Measurements from ENCODE around the gene DPP7.

DPP7 gene

DNA sequence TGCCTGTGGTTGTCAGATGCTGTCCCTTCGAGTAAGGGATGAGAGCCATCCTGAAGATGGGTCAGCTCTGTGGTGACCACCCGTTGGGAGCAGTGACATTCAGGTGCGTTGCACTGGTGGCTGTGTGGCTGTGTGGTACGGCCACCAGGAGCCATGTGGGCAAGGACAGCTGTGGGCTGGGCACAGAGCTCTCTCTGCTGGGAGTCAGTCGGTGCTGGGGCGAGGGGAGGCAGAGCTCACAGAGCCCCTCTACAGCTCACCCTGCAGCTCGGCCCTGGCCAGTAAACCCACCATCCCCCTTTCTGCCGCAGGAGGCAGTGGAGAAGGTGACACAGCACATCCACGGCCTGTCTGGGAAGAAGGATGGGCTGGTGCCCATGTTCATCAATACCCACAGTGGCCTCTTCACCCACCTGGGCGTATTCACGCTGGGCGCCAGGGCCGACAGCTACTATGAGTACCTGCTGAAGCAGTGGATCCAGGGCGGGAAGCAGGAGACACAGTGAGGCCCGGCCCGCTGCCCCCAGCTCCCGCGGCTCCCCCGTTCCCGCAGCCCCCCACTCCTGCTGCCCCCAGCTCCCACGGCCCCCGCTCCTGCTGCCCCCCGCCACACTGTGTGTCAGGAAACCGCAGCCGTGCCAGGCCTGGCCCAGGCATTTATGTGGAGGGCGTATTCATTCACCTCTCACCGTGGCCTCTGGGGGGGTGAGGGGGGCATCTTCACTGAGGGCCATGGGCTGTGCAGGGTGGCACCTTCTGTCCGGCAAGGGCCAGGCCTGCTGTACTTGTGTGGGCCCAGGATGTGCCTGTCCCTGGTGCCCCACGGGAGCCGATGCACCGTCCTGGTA is 8.5 kb downstream of the DPP7 start:
- H3K4me3 ChIP-seq (ENCODE audit: low read length), result no peak overlapping the region
- DNase-seq (ENCODE audit: low read depth), result no peak
- TF ChIP-seq CTCF (conservative IDR thresholded peaks at IDR 0.05; ENCODE audit: low read length), result no peak

GRCh38 chr9:137103206-137103999 is 11.1 kb downstream of the DPP7 start:
- no peak overlapping the region for H3K4me3 ChIP-seq (ENCODE audit: low read length)
- DNase-seq (ENCODE audit: low read depth), result no peak
- no peak for TF ChIP-seq CTCF (conservative IDR thresholded peaks at IDR 0.05; ENCODE audit: low read length)

GRCh38 chr9:137099231-137099630 is 15.3 kb downstream of the DPP7 start:
- H3K4me3 ChIP-seq (ENCODE audit: low read length), result no peak overlapping the region
- no peak for DNase-seq (ENCODE audit: low read depth)
- no peak for TF ChIP-seq CTCF (conservative IDR thresholded peaks at IDR 0.05; ENCODE audit: low read length)

DNA sequence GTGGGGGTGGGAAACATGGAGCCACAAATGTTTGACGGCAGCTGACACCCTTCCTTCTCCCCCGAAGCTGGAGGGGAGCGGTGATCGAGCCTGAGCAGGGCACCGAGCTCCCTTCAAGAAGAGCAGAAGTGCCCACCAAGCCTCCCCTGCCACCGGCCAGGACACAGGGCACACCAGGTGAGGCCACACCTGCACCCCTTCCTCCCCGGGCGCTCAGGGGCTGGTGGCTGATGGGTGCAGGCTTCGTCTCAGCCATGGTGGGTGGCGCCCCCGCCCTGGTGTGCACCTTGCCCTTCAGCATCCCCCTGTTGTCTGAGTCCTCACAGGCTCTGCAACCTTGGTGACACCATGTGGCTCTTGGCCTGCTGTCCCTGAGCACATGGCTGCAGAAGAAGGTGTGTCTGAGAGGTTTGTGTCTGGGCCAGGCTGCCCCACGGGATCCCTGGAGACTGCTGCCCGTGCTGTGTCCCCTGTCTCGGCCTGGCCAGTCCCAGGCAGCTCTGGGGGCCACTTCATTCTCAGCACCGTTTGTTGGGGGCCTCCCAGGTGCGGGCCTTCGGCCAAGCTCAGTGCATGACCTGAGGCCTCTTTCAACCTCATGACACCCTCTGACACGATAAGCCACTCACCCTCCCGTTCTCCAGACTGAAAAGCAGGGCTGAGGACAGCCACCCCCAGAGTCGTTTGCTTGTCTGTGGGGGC is 16.6 kb downstream of the DPP7 start:
- DNase-seq (ENCODE audit: low read depth), result no peak
- no peak for TF ChIP-seq CTCF (conservative IDR thresholded peaks at IDR 0.05; ENCODE audit: low read length)
- H3K4me3 ChIP-seq (ENCODE audit: low read length), result no peak overlapping the region

DNA sequence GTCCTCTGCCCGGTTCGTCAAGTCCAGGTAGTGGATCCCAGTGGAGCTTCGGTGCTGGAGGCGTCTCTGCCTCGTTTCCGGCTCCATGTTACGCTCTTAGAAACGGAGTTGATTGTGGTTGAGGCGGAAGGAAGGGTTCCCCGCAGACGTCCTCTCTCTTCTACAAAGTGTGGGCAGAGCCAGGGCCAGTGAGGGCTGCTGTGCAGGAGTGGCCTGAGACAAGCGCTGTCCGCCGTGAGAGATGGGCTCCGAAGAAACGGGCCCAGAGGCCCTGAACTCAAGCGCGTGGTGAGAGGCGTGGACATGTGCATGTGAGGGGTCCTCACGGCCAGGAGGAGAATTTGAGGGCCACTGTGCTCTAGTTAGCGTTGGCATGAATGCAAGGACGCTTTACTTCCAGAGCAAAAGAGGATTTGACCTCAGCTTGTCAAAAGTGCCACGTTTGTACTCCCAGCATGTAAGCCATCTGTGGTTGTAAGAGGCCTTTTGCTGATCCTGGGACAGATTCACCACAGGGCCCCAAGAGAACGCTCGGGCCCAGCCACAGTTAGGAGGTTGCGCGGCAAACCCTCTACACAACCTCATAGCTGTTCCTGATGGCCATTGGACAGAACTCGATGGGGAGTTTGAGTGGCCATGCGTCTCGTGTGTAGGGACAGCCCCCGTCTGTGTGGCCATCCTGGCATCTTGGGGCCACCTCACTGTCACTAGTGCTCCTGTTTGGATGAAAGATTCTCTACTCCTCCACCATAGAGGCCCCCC is 17.6 kb downstream of the DPP7 start:
- DNase-seq (ENCODE audit: low read depth), result no peak
- no peak overlapping the region for H3K4me3 ChIP-seq (ENCODE audit: low read length)
- TF ChIP-seq CTCF (conservative IDR thresholded peaks at IDR 0.05; ENCODE audit: low read length), result no peak

GRCh38 chr9:137095664-137096517 is 18.6 kb downstream of the DPP7 start:
- no peak for DNase-seq (ENCODE audit: low read depth)
- no peak overlapping the region for H3K4me3 ChIP-seq (ENCODE audit: low read length)
- no peak for TF ChIP-seq CTCF (conservative IDR thresholded peaks at IDR 0.05; ENCODE audit: low read length)

All from AG10803 (cell line).